Upper lobe of left lung (tissue), 6 donors: Measurements from ENCODE around the gene SH3TC2. TPM values are rescaled to one million over a fixed set of nuclear protein-coding genes. Genes with fewer than 3 reads are reported as not detected.

Experiments used
- ATAC-seq, 2 donors: fragments of 200-7000 bp; cut with Tn5 transposase; one replicate each; pipeline ENCODE4 v1.9.1; 2022; ENCODE audit warnings: mild to moderate bottlenecking in 2 of 2, moderate library complexity in 2 of 2; ENCODE audit not compliant: low FRiP score in 2 of 2
- DNase-seq, 2 donors: peaks; one replicate each; pipeline ENCODE4 v3.0.0-alpha.2; 2019 to 2020
- H3K27ac ChIP-seq, 4 donors: fragments of 200-600 bp; sonication (generic); one replicate each; pipeline ENCODE4 v1.5.1; 2016 to 2019
- H3K27me3 ChIP-seq, 4 donors: fragments of 200-600 bp; sonication (generic); one replicate each; pipeline ENCODE4 v1.5.1; 2017 to 2019
- H3K36me3 ChIP-seq, 4 donors: fragments of 200-600 bp; sonication (generic); one replicate each; pipeline ENCODE4 v1.5.1; 2016 to 2019
- H3K4me1 ChIP-seq, 4 donors: fragments of 200-600 bp; sonication (generic); one replicate each; pipeline ENCODE4 v1.5.1; 2018 to 2019
- H3K4me3 ChIP-seq, 4 donors: fragments of 200-600 bp; sonication (generic); one replicate each; pipeline ENCODE4 v1.5.1; 2017 to 2019; ENCODE audit warnings: mild to moderate bottlenecking in 2 of 4, moderate library complexity in 1 of 4
- H3K9me3 ChIP-seq, 4 donors: fragments of 200-600 bp; sonication (generic); one replicate each; pipeline ENCODE4 v1.5.1; 2018 to 2019
- EP300 ChIP-seq, 4 donors: sonication (generic); formaldehyde crosslinking; IDR thresholded peaks; one replicate each; pipeline ENCODE4 v1.5.1; 2017; ENCODE audit warnings: antibody characterized with exemption in 4 of 4, control low read depth in 2 of 4
- POLR2A ChIP-seq, 4 donors: fragments of 450-650 bp; IDR thresholded peaks; one replicate each; pipeline ENCODE4 v1.5.1; 2016 to 2017; ENCODE audit warnings: antibody characterized with exemption in 4 of 4, mild to moderate bottlenecking in 2 of 4
- POLR2AphosphoS5 ChIP-seq, 2 donors: sonication (generic); formaldehyde crosslinking; IDR thresholded peaks; one replicate each; pipeline ENCODE4 v1.5.1; 2017; ENCODE audit warnings: antibody characterized with exemption in 2 of 2
- WGBS, 2 donors: methylation state at CpG; one replicate each; pipeline ENCODE4 v1.1.5; 2017 to 2018; 5-methylcytosine and 5-hydroxymethylcytosine counted together
- total RNA-seq, 6 donors: library from RNA; depleted of rRNA in 4 of 6; stranded (reverse); fragments of >200 nt in 4 of 6; gene quantifications; one replicate each; pipeline versions ENCODE4 v1.1.0 to v1.2.1, GENCODE V29; 2016 to 2021
- TF ChIP-seq, protein P1 (sequence below), 6 experiments: fragments of 450-650 bp in 4 of 6; fragments of 200-600 bp in 2 of 6; sonication (generic) in 2 of 6; IDR thresholded peaks; one replicate each; pipeline ENCODE4 v1.5.1; 2016 to 2019; ENCODE audit warnings: antibody characterized with exemption in 6 of 6
- donor health status: DM: no; HTN: no; CAD: no; lungs with moderate emphysema.
- donor health status: DM: no; HTN: yes; CAD: no; lungs with severe emphysema.

The SH3TC2 gene
- total RNA-seq, 6 donors from 2014 or later: under 0.01 to 3.1 (median 1.2) TPM

DNA sequence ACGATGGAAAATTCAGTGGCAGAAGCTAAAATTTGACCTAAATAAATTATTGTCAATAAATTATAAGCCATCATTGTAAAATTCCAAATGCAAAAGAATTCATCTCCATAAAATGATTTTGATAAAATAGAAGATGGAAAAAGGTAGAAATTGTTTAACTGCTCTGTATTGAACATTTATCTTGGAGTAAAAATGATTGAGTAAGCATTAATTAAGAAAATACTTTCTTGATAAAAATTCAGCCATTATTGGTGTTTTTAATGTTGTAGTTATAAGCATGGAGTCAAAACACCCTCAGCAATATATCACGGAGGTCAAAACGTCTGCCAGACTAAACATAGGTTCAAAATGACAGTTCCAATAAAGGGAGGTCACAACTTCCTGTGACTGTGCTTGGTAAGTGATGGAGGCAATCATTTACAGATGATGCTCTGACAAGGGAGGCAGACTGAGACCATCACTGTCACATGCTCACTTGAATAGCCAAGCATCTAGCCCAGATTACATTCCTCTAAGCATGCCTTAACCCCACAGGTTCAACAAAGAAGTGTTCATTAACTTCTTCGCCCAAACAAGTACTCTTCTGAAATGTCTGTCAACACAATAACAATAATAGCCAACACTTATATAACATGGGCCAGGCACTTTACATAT, 69.5 kb downstream of the SH3TC2 start:
- ATAC-seq (no peak), DNase-seq (no peak)
- Histone ChIP-seq H3K4me1 (peaks cover 0 to 5% (median 2%) of the 10 kb centered on the region in 4 donors), H3K27ac (no peak overlapping the region), H3K36me3 (no peaks in the 10 kb centered on the region), H3K27me3 (no peaks in the 10 kb centered on the region), H3K4me3 (no peak overlapping the region), H3K9me3 (no peaks in the 10 kb centered on the region)
- WGBS, 2 donors: 74 to 77% methylated on average over 4 of the region's 4 CpGs
- TF ChIP-seq POLR2AphosphoS5 (IDR thresholded peaks at IDR 0.05) (no peak), EP300 (IDR thresholded peaks at IDR 0.05) (no peak), POLR2A (IDR thresholded peaks at IDR 0.05) (no peak)

DNA sequence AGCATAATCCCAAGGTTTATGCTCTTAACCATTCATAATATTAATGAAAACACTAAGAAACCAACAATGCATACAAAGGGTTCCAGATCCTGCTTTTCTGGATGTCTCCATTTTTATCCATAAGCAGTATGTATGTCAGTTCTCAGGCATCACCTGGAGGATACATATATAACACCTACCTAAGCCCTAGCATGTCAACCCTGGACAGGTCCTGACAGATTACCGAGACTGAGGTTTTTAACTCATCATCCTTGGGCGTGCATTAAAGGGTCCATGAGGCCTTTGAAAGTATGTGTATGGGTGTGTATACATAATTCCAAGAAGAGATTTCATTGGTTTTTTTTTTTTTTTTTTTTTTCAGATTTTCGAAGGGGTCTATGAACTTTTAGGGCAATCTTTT, 70.6 kb downstream of the SH3TC2 start:
- Histone ChIP-seq H3K4me3 (no peak overlapping the region), H3K36me3 (no peaks in the 10 kb centered on the region), H3K9me3 (no peaks in the 10 kb centered on the region), H3K4me1 (peaks cover 0 to 5% (median 1%) of the 10 kb centered on the region in 4 donors), H3K27ac (no peak overlapping the region), H3K27me3 (no peaks in the 10 kb centered on the region)
- WGBS, 2 donors: 95 to 98% methylated on average over 3 of the region's 3 CpGs
- DNase-seq (no peak), ATAC-seq (no peak)
- TF ChIP-seq, protein P1, sequence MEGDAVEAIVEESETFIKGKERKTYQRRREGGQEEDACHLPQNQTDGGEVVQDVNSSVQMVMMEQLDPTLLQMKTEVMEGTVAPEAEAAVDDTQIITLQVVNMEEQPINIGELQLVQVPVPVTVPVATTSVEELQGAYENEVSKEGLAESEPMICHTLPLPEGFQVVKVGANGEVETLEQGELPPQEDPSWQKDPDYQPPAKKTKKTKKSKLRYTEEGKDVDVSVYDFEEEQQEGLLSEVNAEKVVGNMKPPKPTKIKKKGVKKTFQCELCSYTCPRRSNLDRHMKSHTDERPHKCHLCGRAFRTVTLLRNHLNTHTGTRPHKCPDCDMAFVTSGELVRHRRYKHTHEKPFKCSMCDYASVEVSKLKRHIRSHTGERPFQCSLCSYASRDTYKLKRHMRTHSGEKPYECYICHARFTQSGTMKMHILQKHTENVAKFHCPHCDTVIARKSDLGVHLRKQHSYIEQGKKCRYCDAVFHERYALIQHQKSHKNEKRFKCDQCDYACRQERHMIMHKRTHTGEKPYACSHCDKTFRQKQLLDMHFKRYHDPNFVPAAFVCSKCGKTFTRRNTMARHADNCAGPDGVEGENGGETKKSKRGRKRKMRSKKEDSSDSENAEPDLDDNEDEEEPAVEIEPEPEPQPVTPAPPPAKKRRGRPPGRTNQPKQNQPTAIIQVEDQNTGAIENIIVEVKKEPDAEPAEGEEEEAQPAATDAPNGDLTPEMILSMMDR (IDR thresholded peaks at IDR 0.05): no peak
- TF ChIP-seq POLR2A (IDR thresholded peaks at IDR 0.05): no peak

DNA sequence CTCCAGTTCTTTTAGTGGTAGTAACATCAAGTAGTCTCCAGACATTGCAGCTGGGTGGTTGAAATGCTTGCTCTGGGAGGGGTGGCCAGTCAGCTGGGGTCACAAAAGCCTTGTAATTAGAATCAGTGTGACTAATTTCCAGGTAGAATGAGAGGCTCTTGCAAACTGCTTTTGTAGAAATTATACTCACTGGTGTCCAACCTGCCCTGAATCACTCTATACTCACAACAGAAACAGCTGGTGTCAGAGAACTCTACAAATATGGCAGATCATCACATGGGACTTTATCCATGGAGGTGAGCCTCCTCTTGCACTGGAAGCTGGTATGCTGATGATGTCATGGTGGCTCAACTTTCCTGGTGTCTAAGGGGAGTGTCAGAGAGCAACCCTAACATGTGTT, 71.3 kb downstream of the SH3TC2 start:
- no peaks in the 10 kb centered on the region for H3K9me3 ChIP-seq
- no peak for ATAC-seq
- H3K27me3 ChIP-seq: no peaks in the 10 kb centered on the region
- no peak for DNase-seq
- no peak overlapping the region for H3K27ac ChIP-seq
- peaks cover 0 to 5% (median 1%) of the 10 kb centered on the region in 4 donors for H3K4me1 ChIP-seq
- H3K4me3 ChIP-seq: no peak overlapping the region
- no peaks in the 10 kb centered on the region for H3K36me3 ChIP-seq
- TF ChIP-seq POLR2A (IDR thresholded peaks at IDR 0.05) (no peak), EP300 (IDR thresholded peaks at IDR 0.05) (no peak), POLR2AphosphoS5 (IDR thresholded peaks at IDR 0.05) (no peak)
- TF ChIP-seq, protein P1 (IDR thresholded peaks at IDR 0.05): no peak

DNA sequence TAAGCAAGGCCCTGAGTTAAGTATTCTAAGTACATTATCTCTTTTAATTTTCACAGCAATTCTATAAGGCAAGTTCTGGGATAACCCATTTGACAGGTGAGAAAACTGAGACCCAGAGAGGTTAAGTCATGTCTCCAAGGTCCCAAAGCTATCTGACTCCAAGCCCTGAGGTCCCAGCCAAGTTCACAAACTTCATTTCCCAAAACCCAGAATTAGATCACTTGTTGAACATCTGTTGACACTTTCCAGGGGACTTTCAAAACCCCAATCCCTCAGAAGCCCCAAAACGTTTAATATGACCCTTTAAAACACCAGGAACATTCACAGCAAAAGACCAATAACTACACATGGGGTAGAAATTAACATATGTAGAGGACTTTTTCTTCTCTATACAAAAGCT, 72.0 kb downstream of the SH3TC2 start:
- H3K9me3 ChIP-seq: no peaks in the 10 kb centered on the region
- WGBS, 2 donors: 47 to 52% methylated on average over 1 of the region's 1 CpG
- ATAC-seq (no peak), DNase-seq (no peak)
- TF ChIP-seq POLR2AphosphoS5 (IDR thresholded peaks at IDR 0.05): no peak
- TF ChIP-seq, protein P1 (IDR thresholded peaks at IDR 0.05): no peak
- H3K4me1 ChIP-seq: no peaks in the 10 kb centered on the region
- no peak overlapping the region for H3K4me3 ChIP-seq
- no peaks in the 10 kb centered on the region for H3K27me3 ChIP-seq
- no peaks in the 10 kb centered on the region for H3K36me3 ChIP-seq
- no peak overlapping the region for H3K27ac ChIP-seq

DNA sequence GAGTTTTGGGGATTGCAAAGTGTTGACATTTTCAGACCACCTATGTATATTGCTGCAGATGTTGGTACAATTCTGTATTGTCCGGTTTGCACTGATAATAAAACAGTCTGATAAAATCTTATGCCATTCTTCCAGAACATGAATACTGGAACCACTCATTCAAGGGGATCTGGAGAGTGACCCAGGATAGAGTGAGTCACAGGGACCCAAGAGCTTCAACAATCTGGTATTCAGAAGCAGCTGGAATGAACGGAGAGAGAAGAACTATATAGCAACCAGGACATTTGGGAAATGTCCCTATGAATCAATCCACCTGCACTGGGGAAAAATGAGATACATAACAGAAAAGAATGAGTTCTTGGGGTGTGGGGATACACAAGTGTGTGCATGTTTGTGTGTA, 73.3 kb downstream of the SH3TC2 start:
- Histone ChIP-seq H3K36me3 (no peaks in the 10 kb centered on the region), H3K9me3 (no peaks in the 10 kb centered on the region), H3K4me3 (no peak overlapping the region), H3K27ac (no peak overlapping the region), H3K27me3 (no peaks in the 10 kb centered on the region), H3K4me1 (no peaks in the 10 kb centered on the region)
- WGBS, 2 donors: 77 to 97% methylated on average over 2 of the region's 2 CpGs
- ATAC-seq (no peak), DNase-seq (no peak)
- TF ChIP-seq POLR2A (IDR thresholded peaks at IDR 0.05): no peak
- TF ChIP-seq EP300 (IDR thresholded peaks at IDR 0.05): no peak
- TF ChIP-seq, protein P1 (IDR thresholded peaks at IDR 0.05): no peak
- TF ChIP-seq POLR2AphosphoS5 (IDR thresholded peaks at IDR 0.05): no peak
